Muscle layer of duodenum (tissue), 2 donors: Measurements from ENCODE around the gene CNTN5.

ENCODE experiments used
- H3K27ac ChIP-seq: one replicate; pipeline ENCODE4 v1.7.0; 2013; ENCODE audit warnings: mild to moderate bottlenecking, low read length
- H3K27me3 ChIP-seq: one replicate; pipeline ENCODE4 v1.7.0; 2013; ENCODE audit warnings: low read depth, mild to moderate bottlenecking, control low read depth, low read length
- H3K36me3 ChIP-seq, 2 donors: one replicate each; pipeline ENCODE4 v1.7.0; 2013; ENCODE audit warnings: low read length in 2 of 2, control low read depth in 1 of 2, mild to moderate bottlenecking in 1 of 2; ENCODE audit not compliant: insufficient read depth in 2 of 2, control insufficient read depth in 1 of 2
- H3K4me1 ChIP-seq, 2 donors: one replicate each; pipeline ENCODE4 v1.7.0; 2013; ENCODE audit warnings: low read length in 2 of 2, mild to moderate bottlenecking in 2 of 2, control low read depth in 1 of 2, moderate library complexity in 1 of 2; ENCODE audit not compliant: insufficient read depth in 2 of 2, control insufficient read depth in 1 of 2
- H3K4me3 ChIP-seq, 2 donors: one replicate each; pipeline ENCODE4 v1.7.0; 2013; ENCODE audit warnings: low read length in 2 of 2, low read depth in 1 of 2, mild to moderate bottlenecking in 1 of 2
- H3K9me3 ChIP-seq, 2 donors: one replicate each; pipeline ENCODE4 v1.7.0; 2013; ENCODE audit warnings: low read length in 2 of 2, control low read depth in 1 of 2, mild to moderate bottlenecking in 1 of 2; ENCODE audit not compliant: control insufficient read depth in 1 of 2
- donor health status: healthy.

CNTN5 gene

DNA sequence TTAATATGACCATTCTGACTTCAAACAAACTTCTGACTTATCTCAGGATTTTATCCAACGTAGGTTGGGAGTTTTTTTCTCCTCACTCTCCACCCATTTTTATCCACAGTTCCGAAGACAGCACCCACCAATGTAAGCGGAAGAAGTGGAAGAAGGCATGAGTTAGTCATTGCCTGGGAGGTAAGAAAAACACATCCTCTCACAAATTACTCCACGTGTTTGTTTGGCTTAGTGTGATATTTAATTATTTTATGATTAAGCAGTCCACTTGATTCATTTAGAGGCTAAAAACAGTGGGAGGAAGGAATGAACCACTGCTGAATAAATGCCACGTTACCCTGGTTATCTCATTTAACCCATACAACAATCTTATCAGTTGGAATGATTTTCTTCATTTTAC is 1276.8 kb downstream of the CNTN5 start:
- H3K9me3 ChIP-seq, result no peaks in the 10 kb centered on the region

GRCh38 chr11:100302824-100303223 is 1282.1 kb downstream of the CNTN5 start:
- no peak overlapping the region for H3K4me3 ChIP-seq
- H3K27ac ChIP-seq, result no peak overlapping the region
- H3K27me3 ChIP-seq, result no peaks in the 10 kb centered on the region
- H3K36me3 ChIP-seq, result no peaks in the 10 kb centered on the region
- H3K4me1 ChIP-seq, result no peaks in the 10 kb centered on the region
- no peaks in the 10 kb centered on the region for H3K9me3 ChIP-seq

More for the DNA sequence above, 1276.8 kb downstream of the CNTN5 start:
- Histone ChIP-seq H3K27ac (no peak overlapping the region), H3K4me1 (no peaks in the 10 kb centered on the region), H3K4me3 (no peak overlapping the region), H3K36me3 (no peaks in the 10 kb centered on the region), H3K27me3 (no peaks in the 10 kb centered on the region)

- Histone ChIP-seq H3K4me3 (no peak overlapping the region), H3K9me3 (no peaks in the 10 kb centered on the region), H3K27me3 (no peaks in the 10 kb centered on the region), H3K27ac (no peak overlapping the region), H3K36me3 (no peaks in the 10 kb centered on the region), H3K4me1 (no peaks in the 10 kb centered on the region)
Observed at GRCh38 chr11:100303897-100304296, 1283.1 kb downstream of the CNTN5 start.

- Histone ChIP-seq H3K27ac (no peak overlapping the region), H3K4me1 (no peaks in the 10 kb centered on the region), H3K27me3 (no peaks in the 10 kb centered on the region), H3K9me3 (no peaks in the 10 kb centered on the region), H3K4me3 (no peak overlapping the region), H3K36me3 (no peaks in the 10 kb centered on the region)
Observed at GRCh38 chr11:100308202-100308601, 1287.5 kb downstream of the CNTN5 start.

DNA sequence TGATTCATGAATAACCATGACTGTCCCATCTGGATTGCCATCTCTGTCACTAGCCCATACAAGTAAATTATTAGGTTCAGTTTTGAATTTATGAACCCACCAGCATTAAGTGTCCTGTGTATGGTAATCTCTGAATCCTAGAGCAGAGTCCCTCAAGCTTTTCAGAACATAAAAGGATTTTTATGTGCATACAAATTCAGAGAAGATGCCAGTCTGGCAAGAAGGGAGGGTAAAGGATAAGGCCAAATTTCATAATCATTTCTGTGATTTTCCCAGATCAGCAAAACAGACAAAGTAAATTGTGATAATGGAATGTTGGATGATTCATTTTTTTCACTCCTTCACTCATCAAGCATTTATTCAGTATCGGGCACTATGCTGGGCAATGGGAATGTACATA is 1295.2 kb downstream of the CNTN5 start:
- Histone ChIP-seq H3K27ac (no peak overlapping the region), H3K4me3 (no peak overlapping the region), H3K4me1 (no peaks in the 10 kb centered on the region), H3K36me3 (no peaks in the 10 kb centered on the region), H3K9me3 (no peaks in the 10 kb centered on the region), H3K27me3 (no peaks in the 10 kb centered on the region)

DNA sequence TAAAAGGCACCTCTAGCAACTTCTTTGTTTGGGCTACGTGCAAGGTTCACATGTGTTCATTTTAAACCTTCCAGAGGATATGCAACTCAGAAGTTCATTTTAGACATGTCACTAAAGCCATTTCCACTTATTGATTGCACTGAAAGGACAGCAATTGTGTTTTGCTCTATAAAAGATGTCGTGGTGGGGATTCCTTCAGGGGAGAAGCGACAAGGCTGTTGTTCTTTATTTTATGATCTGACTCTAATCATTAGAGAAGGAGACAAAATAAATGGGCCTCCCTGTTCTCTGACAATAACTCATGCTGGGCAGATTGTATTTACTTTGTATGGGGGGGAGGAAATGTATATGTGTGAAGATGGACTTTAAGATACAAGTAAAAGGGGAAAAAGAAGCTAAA is 1296.2 kb downstream of the CNTN5 start:
- Histone ChIP-seq H3K4me1 (no peaks in the 10 kb centered on the region), H3K27ac (no peak overlapping the region), H3K9me3 (no peaks in the 10 kb centered on the region), H3K4me3 (no peak overlapping the region), H3K36me3 (no peaks in the 10 kb centered on the region), H3K27me3 (no peaks in the 10 kb centered on the region)

DNA sequence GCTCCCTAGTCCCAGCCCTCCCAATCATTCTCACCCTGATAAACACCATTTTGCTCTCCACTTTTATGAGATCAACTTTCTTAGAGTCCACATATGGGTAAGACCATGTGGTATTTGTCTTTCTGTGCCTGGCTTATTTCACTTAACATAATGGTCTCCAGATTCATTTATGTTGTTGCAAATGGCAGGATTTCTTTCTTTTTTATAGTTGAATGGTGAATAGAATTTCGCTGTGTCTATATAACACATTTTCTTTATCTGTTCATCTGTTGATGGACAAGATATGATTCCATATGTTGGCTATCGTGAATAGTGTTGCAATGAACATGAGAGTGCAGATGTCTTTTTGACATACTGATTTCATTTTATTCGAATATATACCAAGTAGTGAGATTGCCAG is 1298.9 kb downstream of the CNTN5 start:
- H3K4me1 ChIP-seq, result no peaks in the 10 kb centered on the region
- no peak overlapping the region for H3K27ac ChIP-seq
- no peaks in the 10 kb centered on the region for H3K27me3 ChIP-seq
- H3K9me3 ChIP-seq, result no peaks in the 10 kb centered on the region
- H3K36me3 ChIP-seq, result no peaks in the 10 kb centered on the region
- no peak overlapping the region for H3K4me3 ChIP-seq

DNA sequence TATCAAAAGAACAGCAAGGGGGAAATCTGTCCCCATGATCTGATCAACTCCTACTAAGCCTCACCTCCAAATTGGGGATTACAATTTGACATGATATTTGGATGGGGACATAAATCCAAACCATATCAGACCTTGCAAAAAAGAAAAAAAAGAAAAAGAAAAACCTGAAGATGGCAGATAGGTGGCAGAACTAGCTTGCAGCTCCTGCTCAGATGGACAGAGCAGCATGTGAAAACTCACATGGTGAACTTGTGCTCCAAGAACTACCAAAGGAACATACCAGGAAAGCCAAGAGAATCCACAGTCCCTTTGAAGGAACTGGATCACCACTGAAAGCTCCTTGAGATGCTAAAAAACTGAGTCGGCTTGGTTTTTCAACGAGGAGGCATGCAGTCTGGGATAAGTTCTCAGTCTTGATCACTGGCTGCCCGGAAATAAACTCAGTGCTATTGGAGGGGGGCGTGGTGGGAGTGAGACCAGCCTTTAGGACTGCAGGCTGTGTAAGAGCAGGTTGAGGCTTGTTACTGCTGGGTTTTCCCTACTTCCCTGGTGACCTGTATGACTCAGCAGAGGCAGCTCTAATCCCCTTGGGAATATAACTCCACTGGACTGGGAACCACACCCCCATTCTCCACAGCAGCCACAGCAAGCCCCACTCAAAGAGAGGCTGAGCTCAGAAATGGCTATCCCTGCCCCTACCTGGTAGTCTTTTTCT is 1308.0 kb downstream of the CNTN5 start:
- Histone ChIP-seq H3K27ac (no peak overlapping the region), H3K4me1 (no peaks in the 10 kb centered on the region), H3K27me3 (no peaks in the 10 kb centered on the region), H3K4me3 (no peak overlapping the region), H3K36me3 (no peaks in the 10 kb centered on the region), H3K9me3 (no peaks in the 10 kb centered on the region)

DNA sequence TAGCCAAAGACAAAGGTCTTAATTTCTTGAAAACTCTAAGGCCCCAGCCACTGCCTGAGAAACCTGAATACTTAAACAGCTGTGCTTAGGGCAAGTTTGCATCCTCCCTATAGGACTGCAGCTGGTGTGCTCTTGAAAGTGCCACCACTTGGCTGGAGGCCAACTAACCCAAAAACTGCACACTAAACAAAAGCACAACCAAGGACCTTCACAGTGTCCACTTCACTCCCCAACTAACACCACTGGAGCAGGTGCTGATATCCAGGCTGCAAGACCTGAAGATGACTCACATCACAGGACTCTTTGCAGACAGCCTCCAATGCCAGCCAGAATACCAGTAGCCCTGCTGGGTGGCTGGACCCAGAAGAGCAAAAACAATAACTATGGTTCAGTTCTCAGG is 1308.6 kb downstream of the CNTN5 start:
- H3K4me1 ChIP-seq, result no peaks in the 10 kb centered on the region
- H3K27me3 ChIP-seq, result no peaks in the 10 kb centered on the region
- no peaks in the 10 kb centered on the region for H3K36me3 ChIP-seq
- H3K27ac ChIP-seq, result no peak overlapping the region
- no peaks in the 10 kb centered on the region for H3K9me3 ChIP-seq
- no peak overlapping the region for H3K4me3 ChIP-seq

DNA sequence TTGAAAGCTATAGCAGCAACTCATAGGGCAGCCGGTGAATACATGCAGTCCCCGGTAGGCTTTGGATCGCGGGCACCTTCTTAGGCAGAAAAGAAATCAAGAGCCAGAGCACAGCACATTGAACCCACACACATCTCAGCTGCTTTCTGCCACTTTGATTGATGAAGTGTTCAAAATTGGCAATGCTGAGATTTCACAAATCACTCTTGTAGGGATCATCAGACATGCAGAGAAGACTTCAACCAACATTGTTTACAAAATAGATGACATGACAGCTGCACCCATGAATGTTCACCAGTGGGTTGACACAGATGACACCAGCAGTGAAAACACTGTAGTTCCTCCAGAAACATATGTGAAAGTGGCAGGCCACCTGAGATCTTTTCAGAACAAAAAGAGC is 1316.1 kb downstream of the CNTN5 start:
- Histone ChIP-seq H3K27ac (no peak overlapping the region), H3K4me3 (no peak overlapping the region), H3K9me3 (no peaks in the 10 kb centered on the region), H3K27me3 (no peaks in the 10 kb centered on the region), H3K4me1 (no peaks in the 10 kb centered on the region), H3K36me3 (no peaks in the 10 kb centered on the region)

GRCh38 chr11:100338144-100338840 is 1317.5 kb downstream of the CNTN5 start:
- Histone ChIP-seq H3K27ac (no peak overlapping the region), H3K36me3 (no peaks in the 10 kb centered on the region), H3K4me3 (no peak overlapping the region), H3K4me1 (no peaks in the 10 kb centered on the region), H3K9me3 (no peaks in the 10 kb centered on the region), H3K27me3 (no peaks in the 10 kb centered on the region)
